SK-N-SH treated with all-trans-retinoic acid at 6 μM for 48 hours (cell line): ENCODE results near the gene PPRC1.

Experiments
- ARNTL ChIP-seq: fragments of 450-650 bp; formaldehyde crosslinking; IDR thresholded peaks from 2 replicates; pipeline ENCODE4 v1.5.0; 2020; ENCODE audit warnings: low read depth, mild to moderate bottlenecking, moderate library complexity, borderline replicate concordance
- CSDC2 ChIP-seq: fragments of 250-450 bp; sonication (Bioruptor Pico); IDR thresholded peaks from 2 replicates; pipeline ENCODE4 v1.5.0; 2020; ENCODE audit warnings: mild to moderate bottlenecking, moderate library complexity
- ZFP3 ChIP-seq: fragments of 250-450 bp; sonication (Bioruptor Pico); IDR thresholded peaks from 2 replicates; pipeline ENCODE4 v1.5.0; 2020; ENCODE audit warnings: mild to moderate bottlenecking, moderate library complexity
- ZNF565 ChIP-seq: fragments of 450-650 bp; formaldehyde crosslinking; conservative IDR thresholded peaks from 2 replicates; pipeline ENCODE4 v1.5.0; 2020; ENCODE audit warnings: low read depth, mild to moderate bottlenecking, moderate library complexity
- ZNF8 ChIP-seq: fragments of 450-650 bp; formaldehyde crosslinking; IDR thresholded peaks from 2 replicates; pipeline ENCODE4 v1.5.0; 2020; ENCODE audit warnings: mild to moderate bottlenecking, moderate library complexity
- TF ChIP-seq, protein P1 (sequence below): fragments of 250-450 bp; sonication (Bioruptor Pico); IDR thresholded peaks from 2 replicates; pipeline ENCODE4 v1.5.1; 2020; ENCODE audit warnings: low read depth, mild to moderate bottlenecking, moderate library complexity
- TF ChIP-seq, protein P2 (sequence below): fragments of 250-450 bp; sonication (Bioruptor Pico); IDR thresholded peaks from 2 replicates; pipeline ENCODE4 v1.8.0; 2021; ENCODE audit warnings: low read depth, mild to moderate bottlenecking, moderate library complexity, borderline replicate concordance

DNA sequence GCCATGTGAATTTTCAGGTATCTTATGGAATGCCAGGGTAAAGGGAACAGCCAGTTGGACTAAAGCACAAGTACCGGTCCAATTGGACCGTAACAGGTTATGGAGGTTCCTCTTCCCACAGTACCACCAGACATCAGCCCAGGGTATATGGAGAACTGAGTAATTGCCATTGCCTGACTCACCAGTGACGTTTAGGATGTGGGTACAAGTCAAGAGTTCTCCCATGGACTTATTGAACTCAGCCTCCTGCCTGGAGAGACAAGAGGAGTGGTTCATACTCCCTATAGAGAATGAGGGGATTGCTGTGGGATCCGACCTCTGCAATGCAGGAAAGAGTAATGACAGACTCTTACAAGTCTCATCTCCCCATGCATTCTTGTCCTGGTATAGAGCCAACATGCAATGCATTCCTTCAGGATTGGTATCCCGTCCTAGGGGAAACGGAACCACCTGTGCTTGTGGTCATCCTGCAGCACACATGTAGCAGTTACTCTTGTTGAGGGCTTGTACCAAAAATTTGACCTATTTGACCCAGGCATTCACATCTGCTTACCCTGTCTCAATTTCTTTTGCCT lies 62.5 kb downstream of the PPRC1 start:
- no peak for TF ChIP-seq ZNF565 (CRISPR knock-in tag)
- TF ChIP-seq ZFP3 (CRISPR knock-in tag), result no peak
- TF ChIP-seq, protein P1, sequence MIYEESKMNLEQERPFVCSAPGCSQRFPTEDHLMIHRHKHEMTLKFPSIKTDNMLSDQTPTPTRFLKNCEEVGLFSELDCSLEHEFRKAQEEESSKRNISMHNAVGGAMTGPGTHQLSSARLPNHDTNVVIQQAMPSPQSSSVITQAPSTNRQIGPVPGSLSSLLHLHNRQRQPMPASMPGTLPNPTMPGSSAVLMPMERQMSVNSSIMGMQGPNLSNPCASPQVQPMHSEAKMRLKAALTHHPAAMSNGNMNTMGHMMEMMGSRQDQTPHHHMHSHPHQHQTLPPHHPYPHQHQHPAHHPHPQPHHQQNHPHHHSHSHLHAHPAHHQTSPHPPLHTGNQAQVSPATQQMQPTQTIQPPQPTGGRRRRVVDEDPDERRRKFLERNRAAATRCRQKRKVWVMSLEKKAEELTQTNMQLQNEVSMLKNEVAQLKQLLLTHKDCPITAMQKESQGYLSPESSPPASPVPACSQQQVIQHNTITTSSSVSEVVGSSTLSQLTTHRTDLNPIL (CRISPR knock-in tag), result no peak
- TF ChIP-seq ZNF8 (CRISPR knock-in tag), result no peak
- TF ChIP-seq CSDC2 (CRISPR knock-in tag), result no peak
- no peak for TF ChIP-seq ARNTL (CRISPR knock-in tag)
- TF ChIP-seq, protein P2, sequence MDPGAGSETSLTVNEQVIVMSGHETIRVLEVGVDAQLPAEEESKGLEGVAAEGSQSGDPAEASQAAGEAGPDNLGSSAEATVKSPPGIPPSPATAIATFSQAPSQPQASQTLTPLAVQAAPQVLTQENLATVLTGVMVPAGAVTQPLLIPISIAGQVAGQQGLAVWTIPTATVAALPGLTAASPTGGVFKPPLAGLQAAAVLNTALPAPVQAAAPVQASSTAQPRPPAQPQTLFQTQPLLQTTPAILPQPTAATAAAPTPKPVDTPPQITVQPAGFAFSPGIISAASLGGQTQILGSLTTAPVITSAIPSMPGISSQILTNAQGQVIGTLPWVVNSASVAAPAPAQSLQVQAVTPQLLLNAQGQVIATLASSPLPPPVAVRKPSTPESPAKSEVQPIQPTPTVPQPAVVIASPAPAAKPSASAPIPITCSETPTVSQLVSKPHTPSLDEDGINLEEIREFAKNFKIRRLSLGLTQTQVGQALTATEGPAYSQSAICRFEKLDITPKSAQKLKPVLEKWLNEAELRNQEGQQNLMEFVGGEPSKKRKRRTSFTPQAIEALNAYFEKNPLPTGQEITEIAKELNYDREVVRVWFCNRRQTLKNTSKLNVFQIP (CRISPR knock-in tag), result no peak
